ENCODE results near the gene OR1N2. TPM values are rescaled to one million over a fixed set of nuclear protein-coding genes. Genes with fewer than 3 reads are reported as not detected.
"Not testable (repeated sequence)": the region's sequence is repeated elsewhere in the genome, so short reads cannot be mapped to it uniquely, and the experiment has no call there.

Gene OR1N2
- total RNA-seq, 2 donors from 2014 or later: not detected

DNA sequence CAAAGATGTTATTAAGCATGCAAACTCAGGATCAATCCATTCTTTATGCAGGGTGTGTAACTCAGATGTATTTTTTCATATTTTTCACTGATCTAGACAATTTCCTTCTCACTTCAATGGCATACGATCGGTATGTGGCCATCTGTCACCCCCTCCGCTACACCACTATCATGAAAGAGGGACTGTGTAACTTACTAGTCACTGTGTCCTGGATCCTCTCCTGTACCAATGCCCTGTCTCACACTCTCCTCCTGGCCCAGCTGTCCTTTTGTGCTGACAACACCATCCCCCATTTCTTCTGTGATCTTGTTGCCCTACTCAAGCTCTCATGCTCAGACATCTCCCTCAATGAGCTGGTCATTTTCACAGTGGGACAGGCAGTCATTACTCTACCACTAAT lies 33.5 kb upstream of the OR1N2 start:
- Histone ChIP-seq H3K9ac (ENCODE audit: low read depth in 2 of 2, low read length in 2 of 2) (no peak overlapping the region), H3K36me3 (no peaks in the 10 kb centered on the region), H3K4me1 (no peaks in the 10 kb centered on the region), H3K9me3 (no peaks in the 10 kb centered on the region), H3K27me3 (no peaks in the 10 kb centered on the region), H3K4me3 (no peak overlapping the region), H3K27ac (no peak overlapping the region)
- DNase-seq: no peak
- intact Hi-C loops (cut with DNase I): no loop called here
- TF ChIP-seq CTCF (IDR thresholded peaks at IDR 0.05): no peak

- no peaks in the 10 kb centered on the region for H3K9me3 ChIP-seq
- H3K36me3 ChIP-seq: no peaks in the 10 kb centered on the region
Observed at GRCh38 chr9:122526602-122527001, 26.3 kb upstream of the OR1N2 start.

GRCh38 chr9:122527193-122527592 lies 25.7 kb upstream of the OR1N2 start, which contains the start of gene OR1N1:
Gene OR1N1 (minus strand): TSS chr9:122527293. CDS start chr9:122527293, 0 bp downstream.
- Histone ChIP-seq H3K27me3 (no peaks in the 10 kb centered on the region), H3K9me3 (no peaks in the 10 kb centered on the region), H3K9ac (ENCODE audit: low read depth in 2 of 2, low read length in 2 of 2) (no peak within 1 kb of the TSS), H3K27ac (no peak within 1 kb of the TSS), H3K4me1 (no peaks in the 10 kb centered on the region), H3K36me3 (no peaks in the 10 kb centered on the region), H3K4me3 (no peak within 1 kb of the TSS)
- intact Hi-C loops (cut with DNase I): no loop called here
- no peak for DNase-seq
- TF ChIP-seq CTCF (IDR thresholded peaks at IDR 0.05): no peak

More at GRCh38 chr9:122526602-122527001, 26.3 kb upstream of the OR1N2 start:
- H3K9ac ChIP-seq (ENCODE audit: low read depth in 2 of 2, low read length in 2 of 2): no peak overlapping the region
- H3K27ac ChIP-seq: no peak overlapping the region
- no peak overlapping the region for H3K4me3 ChIP-seq
- H3K27me3 ChIP-seq: no peaks in the 10 kb centered on the region
- no peak for DNase-seq
- TF ChIP-seq CTCF (IDR thresholded peaks at IDR 0.05): no peak
- H3K4me1 ChIP-seq: no peaks in the 10 kb centered on the region
- intact Hi-C loops (cut with DNase I): no loop called here

GRCh38 chr9:122531157-122531556 lies 21.8 kb upstream of the OR1N2 start:
- H3K9me3 ChIP-seq; H3K27me3 ChIP-seq; H3K4me1 ChIP-seq; intact Hi-C loops (cut with DNase I); DNase-seq; H3K27ac ChIP-seq; H3K36me3 ChIP-seq; H3K4me3 ChIP-seq; H3K9ac ChIP-seq (ENCODE audit: low read depth in 2 of 2, low read length in 2 of 2): not testable (repeated sequence)

DNA sequence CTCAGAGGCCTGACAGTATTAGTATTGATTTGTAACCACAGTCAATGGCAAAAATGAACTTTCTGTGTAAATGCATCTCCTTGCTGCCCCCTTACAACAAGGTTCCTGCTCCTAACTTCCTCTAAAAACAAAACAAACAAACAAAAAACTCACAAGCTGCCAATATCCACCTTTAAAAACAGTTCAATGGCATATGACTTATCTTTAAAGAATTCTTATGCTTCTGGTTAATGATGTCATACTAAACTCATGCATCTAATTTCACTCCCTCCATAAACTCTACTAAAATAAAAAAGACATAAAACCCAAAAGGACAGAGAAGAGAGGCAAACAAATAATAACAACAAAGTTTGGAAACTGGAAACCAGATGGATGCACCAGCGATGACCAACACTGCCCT lies 16.8 kb upstream of the OR1N2 start:
- Histone ChIP-seq H3K36me3 (no peaks in the 10 kb centered on the region), H3K27me3 (no peaks in the 10 kb centered on the region), H3K4me1 (no peaks in the 10 kb centered on the region), H3K4me3 (no peak overlapping the region), H3K9me3 (no peaks in the 10 kb centered on the region), H3K27ac (no peak overlapping the region), H3K9ac (ENCODE audit: low read depth in 2 of 2, low read length in 2 of 2) (no peak overlapping the region)
- TF ChIP-seq CTCF (IDR thresholded peaks at IDR 0.05): no peak
- intact Hi-C loops (cut with DNase I): no loop called here
- no peak for DNase-seq

DNA sequence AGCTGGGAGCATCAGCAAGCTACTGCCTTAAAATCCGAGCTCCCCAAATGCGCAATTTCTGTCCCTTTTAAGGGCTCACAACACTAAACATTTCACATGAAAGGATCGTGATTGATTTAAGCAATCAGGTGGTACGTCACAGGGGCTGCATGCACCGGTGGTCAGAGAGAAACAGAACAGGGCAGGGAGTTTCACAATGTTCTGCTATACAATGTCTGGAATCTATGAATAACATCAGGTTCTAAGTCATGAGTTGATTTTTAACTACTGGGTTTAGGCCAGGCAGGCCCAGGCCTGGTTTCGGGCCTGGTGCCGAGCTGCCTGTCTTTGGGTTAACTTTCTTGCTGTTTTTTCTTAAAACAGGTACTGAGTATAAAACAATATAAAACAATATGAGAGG lies 15.8 kb upstream of the OR1N2 start:
- H3K27me3 ChIP-seq; H3K9ac ChIP-seq (ENCODE audit: low read depth in 2 of 2, low read length in 2 of 2); H3K4me1 ChIP-seq; H3K9me3 ChIP-seq; intact Hi-C loops (cut with DNase I); H3K27ac ChIP-seq; H3K36me3 ChIP-seq; H3K4me3 ChIP-seq; DNase-seq: not testable (repeated sequence)

DNA sequence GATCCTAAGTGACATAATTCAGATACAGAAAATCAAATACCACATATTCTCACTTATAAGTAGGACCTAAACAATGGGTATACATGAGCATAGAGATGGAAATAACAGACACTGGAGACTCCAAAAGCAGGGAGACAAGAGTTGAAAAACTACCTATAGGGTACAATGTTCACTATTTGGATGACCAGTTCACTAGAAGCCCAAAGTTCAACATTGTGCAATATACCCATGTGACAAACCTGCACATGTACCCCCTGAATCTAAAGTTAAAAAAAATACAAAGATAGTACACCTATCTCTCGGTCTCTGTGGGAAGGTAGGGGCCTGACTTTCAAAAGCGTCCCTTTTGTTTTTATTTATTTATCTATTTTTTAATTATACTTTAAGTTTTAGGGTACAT lies 14.2 kb upstream of the OR1N2 start:
- no peak overlapping the region for H3K9ac ChIP-seq (ENCODE audit: low read depth in 2 of 2, low read length in 2 of 2)
- DNase-seq: no peak
- H3K36me3 ChIP-seq: no peaks in the 10 kb centered on the region
- H3K27me3 ChIP-seq: no peaks in the 10 kb centered on the region
- no peaks in the 10 kb centered on the region for H3K9me3 ChIP-seq
- intact Hi-C loops (cut with DNase I): no loop called here
- no peaks in the 10 kb centered on the region for H3K4me1 ChIP-seq
- H3K4me3 ChIP-seq: no peak overlapping the region
- H3K27ac ChIP-seq: no peak overlapping the region
- TF ChIP-seq CTCF (IDR thresholded peaks at IDR 0.05): no peak
